ENCODE measurements around the gene KIAA1549.

- TF ChIP-seq ZNF18 (tag by site-specific recombination; IDR thresholded peaks at IDR 0.05) (no peak), ZBTB49 (tag by site-specific recombination; IDR thresholded peaks at IDR 0.05; ENCODE audit: low read depth) (no peak), MYNN (tag by site-specific recombination; IDR thresholded peaks at IDR 0.05; ENCODE audit: borderline replicate concordance) (no peak), ZBTB21 (tag by site-specific recombination; IDR thresholded peaks at IDR 0.05) (no peak), ZNF510 (tag by site-specific recombination; IDR thresholded peaks at IDR 0.05; ENCODE audit: insufficient replicate concordance) (no peak), ZBTB44 (tag by site-specific recombination; IDR thresholded peaks at IDR 0.05) (no peak), ZFP41 (tag by site-specific recombination; IDR thresholded peaks at IDR 0.05; ENCODE audit: borderline replicate concordance) (no peak), ZNF335 (tag by site-specific recombination; conservative IDR thresholded peaks at IDR 0.05) (no peak), ZNF404 (tag by site-specific recombination; IDR thresholded peaks at IDR 0.05) (no peak), PRDM10 (tag by site-specific recombination; IDR thresholded peaks at IDR 0.05) (no peak), ZNF623 (tag by site-specific recombination; IDR thresholded peaks at IDR 0.05) (no peak)
- TF ChIP-seq, protein P1, sequence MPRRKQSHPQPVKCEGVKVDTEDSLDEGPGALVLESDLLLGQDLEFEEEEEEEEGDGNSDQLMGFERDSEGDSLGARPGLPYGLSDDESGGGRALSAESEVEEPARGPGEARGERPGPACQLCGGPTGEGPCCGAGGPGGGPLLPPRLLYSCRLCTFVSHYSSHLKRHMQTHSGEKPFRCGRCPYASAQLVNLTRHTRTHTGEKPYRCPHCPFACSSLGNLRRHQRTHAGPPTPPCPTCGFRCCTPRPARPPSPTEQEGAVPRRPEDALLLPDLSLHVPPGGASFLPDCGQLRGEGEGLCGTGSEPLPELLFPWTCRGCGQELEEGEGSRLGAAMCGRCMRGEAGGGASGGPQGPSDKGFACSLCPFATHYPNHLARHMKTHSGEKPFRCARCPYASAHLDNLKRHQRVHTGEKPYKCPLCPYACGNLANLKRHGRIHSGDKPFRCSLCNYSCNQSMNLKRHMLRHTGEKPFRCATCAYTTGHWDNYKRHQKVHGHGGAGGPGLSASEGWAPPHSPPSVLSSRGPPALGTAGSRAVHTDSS (tag by site-specific recombination; IDR thresholded peaks at IDR 0.05), result no peak
- TF ChIP-seq, protein P2, sequence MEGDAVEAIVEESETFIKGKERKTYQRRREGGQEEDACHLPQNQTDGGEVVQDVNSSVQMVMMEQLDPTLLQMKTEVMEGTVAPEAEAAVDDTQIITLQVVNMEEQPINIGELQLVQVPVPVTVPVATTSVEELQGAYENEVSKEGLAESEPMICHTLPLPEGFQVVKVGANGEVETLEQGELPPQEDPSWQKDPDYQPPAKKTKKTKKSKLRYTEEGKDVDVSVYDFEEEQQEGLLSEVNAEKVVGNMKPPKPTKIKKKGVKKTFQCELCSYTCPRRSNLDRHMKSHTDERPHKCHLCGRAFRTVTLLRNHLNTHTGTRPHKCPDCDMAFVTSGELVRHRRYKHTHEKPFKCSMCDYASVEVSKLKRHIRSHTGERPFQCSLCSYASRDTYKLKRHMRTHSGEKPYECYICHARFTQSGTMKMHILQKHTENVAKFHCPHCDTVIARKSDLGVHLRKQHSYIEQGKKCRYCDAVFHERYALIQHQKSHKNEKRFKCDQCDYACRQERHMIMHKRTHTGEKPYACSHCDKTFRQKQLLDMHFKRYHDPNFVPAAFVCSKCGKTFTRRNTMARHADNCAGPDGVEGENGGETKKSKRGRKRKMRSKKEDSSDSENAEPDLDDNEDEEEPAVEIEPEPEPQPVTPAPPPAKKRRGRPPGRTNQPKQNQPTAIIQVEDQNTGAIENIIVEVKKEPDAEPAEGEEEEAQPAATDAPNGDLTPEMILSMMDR (tag by site-specific recombination; IDR thresholded peaks at IDR 0.05), result no peak
Measured at GRCh38 chr7:138863931-138864330, 117.3 kb downstream of the KIAA1549 start.
